ENCODE results near the gene DNAJB14.

DNA sequence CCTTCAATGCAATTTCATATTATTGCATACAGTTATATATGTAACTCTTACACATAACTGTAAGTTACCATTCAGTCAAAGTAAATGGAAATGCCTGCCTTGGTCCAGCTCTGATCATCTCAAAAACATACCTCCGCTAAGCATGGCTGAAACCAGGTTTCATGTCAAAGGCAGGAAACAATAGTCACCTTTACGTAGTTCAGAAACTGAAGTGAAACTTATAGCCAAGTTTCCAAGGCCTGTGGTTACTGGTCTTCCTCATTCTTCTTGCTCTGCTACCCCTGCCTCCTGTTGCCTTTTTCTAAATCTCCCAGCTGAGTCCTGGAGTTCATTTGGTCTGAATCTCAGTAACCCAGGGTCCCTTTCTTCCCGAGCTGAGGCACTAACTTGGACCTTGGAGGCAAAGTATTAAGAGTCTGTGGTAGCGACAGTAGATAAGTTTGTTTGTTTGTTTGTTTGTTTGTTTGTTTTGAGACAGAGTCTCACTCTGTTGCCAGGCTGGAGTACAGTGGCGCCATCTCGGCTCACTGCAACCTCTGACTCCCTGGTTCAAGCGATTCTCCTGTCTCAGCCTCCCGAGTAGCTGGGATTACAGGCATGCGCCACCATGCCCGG lies 98.9 kb downstream of the DNAJB14 start:
- TF ChIP-seq EZH2 (IDR thresholded peaks at IDR 0.05; ENCODE audit: borderline replicate concordance): no peak
- TF ChIP-seq CTCF (IDR thresholded peaks at IDR 0.05; ENCODE audit: poor library complexity): no peak
- no peak for TF ChIP-seq EZH2phosphoT487 (IDR thresholded peaks at IDR 0.05; ENCODE audit: low read depth, severe bottlenecking, unreplicated experiment)

All from hepatocyte (in vitro differentiated cells).